ENCODE results near the gene TRAF2. TPM values are rescaled to one million over a fixed set of nuclear protein-coding genes. Genes with fewer than 3 reads are reported as not detected.
A peak's percentile ranks its signal among the peaks of the same experiment; 100 is the strongest.

The TRAF2 gene
- total and polyA plus RNA-seq, 2 of the 13 experiments (the other 11 are each of a cell fraction or from before 2014, with no cell fraction given) = 12.4 to 13.6 TPM

DNA sequence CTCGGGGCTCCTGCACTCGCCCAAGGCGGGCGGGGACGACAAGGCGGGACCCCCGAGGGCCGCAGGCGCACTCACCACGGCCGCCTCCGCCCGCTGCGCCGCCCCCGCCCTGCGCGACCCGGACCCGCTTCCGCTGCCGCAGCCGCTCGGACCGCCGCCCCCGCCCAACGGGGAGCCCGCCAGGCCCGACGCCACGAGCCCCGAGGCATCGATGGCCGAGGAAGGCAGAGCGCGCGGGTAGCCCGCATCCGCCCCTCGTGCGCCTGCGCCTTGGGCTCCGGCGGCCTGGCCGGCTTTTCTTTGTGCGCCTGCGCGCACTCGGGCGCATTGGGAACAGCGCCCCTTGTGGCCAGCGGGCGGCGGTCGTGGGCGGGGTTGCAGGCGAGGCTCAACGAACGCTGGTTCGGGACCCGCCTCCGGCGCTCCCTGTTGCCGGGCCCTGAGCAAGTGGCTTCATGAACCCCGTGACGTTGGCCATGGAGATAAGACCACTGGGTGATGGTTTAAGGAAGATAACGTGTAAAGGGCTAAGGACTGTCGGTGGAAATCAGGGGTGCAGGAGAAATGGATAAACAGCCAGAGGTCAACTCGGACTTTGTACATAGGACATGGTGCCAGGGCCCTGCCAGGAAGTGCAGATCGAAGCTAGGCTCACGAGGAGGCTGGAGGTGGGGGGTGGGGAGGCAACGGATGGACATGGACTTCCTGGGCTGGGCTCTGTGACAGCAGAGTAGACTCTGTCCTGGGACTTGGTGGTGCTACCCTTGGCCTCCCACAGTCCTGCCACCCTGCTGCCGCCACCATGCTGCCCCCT lies 58.4 kb downstream of the TRAF2 start, which contains the start of the genes C8G and FBXW5 (continued):
- TF ChIP-seq, protein P1, sequence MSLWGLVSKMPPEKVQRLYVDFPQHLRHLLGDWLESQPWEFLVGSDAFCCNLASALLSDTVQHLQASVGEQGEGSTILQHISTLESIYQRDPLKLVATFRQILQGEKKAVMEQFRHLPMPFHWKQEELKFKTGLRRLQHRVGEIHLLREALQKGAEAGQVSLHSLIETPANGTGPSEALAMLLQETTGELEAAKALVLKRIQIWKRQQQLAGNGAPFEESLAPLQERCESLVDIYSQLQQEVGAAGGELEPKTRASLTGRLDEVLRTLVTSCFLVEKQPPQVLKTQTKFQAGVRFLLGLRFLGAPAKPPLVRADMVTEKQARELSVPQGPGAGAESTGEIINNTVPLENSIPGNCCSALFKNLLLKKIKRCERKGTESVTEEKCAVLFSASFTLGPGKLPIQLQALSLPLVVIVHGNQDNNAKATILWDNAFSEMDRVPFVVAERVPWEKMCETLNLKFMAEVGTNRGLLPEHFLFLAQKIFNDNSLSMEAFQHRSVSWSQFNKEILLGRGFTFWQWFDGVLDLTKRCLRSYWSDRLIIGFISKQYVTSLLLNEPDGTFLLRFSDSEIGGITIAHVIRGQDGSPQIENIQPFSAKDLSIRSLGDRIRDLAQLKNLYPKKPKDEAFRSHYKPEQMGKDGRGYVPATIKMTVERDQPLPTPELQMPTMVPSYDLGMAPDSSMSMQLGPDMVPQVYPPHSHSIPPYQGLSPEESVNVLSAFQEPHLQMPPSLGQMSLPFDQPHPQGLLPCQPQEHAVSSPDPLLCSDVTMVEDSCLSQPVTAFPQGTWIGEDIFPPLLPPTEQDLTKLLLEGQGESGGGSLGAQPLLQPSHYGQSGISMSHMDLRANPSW (CRISPR knock-in tag; IDR thresholded peaks at IDR 0.05; ENCODE audit: borderline replicate concordance) = no peak; the same call in 1 of the 2 replicates
- TF ChIP-seq, protein P2, sequence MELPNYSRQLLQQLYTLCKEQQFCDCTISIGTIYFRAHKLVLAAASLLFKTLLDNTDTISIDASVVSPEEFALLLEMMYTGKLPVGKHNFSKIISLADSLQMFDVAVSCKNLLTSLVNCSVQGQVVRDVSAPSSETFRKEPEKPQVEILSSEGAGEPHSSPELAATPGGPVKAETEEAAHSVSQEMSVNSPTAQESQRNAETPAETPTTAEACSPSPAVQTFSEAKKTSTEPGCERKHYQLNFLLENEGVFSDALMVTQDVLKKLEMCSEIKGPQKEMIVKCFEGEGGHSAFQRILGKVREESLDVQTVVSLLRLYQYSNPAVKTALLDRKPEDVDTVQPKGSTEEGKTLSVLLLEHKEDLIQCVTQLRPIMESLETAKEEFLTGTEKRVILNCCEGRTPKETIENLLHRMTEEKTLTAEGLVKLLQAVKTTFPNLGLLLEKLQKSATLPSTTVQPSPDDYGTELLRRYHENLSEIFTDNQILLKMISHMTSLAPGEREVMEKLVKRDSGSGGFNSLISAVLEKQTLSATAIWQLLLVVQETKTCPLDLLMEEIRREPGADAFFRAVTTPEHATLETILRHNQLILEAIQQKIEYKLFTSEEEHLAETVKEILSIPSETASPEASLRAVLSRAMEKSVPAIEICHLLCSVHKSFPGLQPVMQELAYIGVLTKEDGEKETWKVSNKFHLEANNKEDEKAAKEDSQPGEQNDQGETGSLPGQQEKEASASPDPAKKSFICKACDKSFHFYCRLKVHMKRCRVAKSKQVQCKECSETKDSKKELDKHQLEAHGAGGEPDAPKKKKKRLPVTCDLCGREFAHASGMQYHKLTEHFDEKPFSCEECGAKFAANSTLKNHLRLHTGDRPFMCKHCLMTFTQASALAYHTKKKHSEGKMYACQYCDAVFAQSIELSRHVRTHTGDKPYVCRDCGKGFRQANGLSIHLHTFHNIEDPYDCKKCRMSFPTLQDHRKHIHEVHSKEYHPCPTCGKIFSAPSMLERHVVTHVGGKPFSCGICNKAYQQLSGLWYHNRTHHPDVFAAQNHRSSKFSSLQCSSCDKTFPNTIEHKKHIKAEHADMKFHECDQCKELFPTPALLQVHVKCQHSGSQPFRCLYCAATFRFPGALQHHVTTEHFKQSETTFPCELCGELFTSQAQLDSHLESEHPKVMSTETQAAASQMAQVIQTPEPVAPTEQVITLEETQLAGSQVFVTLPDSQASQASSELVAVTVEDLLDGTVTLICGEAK (IDR thresholded peaks at IDR 0.05) = no peak
- TF ChIP-seq, protein P2 (CRISPR knock-in tag; IDR thresholded peaks at IDR 0.05) = peak; percentile 72; the same call in 1 of the 2 replicates
- TF ChIP-seq, protein P3, sequence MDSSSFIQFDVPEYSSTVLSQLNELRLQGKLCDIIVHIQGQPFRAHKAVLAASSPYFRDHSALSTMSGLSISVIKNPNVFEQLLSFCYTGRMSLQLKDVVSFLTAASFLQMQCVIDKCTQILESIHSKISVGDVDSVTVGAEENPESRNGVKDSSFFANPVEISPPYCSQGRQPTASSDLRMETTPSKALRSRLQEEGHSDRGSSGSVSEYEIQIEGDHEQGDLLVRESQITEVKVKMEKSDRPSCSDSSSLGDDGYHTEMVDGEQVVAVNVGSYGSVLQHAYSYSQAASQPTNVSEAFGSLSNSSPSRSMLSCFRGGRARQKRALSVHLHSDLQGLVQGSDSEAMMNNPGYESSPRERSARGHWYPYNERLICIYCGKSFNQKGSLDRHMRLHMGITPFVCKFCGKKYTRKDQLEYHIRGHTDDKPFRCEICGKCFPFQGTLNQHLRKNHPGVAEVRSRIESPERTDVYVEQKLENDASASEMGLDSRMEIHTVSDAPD (CRISPR knock-in tag; IDR thresholded peaks at IDR 0.05) = no peak
- TF ChIP-seq FOXK1 (CRISPR knock-in tag; IDR thresholded peaks at IDR 0.05; ENCODE audit: borderline replicate concordance, low read depth) (peak; percentile 35; the same call in 1 of the 2 replicates), SYNCRIP (IDR thresholded peaks at IDR 0.05; ENCODE audit: insufficient read depth, low read depth, low read length) (no peak), MED8 (CRISPR knock-in tag; IDR thresholded peaks at IDR 0.05; ENCODE audit: insufficient replicate concordance) (no peak), KLF15 (CRISPR knock-in tag; IDR thresholded peaks at IDR 0.05; ENCODE audit: borderline replicate concordance) (no peak), HOXA3 (CRISPR knock-in tag; IDR thresholded peaks at IDR 0.05) (peak; percentile 55; the same call in 1 of the 2 replicates), NCOA2 (CRISPR knock-in tag; IDR thresholded peaks at IDR 0.05) (peak; percentile 14; the same call in 1 of the 2 replicates)
- TF ChIP-seq, protein P4, sequence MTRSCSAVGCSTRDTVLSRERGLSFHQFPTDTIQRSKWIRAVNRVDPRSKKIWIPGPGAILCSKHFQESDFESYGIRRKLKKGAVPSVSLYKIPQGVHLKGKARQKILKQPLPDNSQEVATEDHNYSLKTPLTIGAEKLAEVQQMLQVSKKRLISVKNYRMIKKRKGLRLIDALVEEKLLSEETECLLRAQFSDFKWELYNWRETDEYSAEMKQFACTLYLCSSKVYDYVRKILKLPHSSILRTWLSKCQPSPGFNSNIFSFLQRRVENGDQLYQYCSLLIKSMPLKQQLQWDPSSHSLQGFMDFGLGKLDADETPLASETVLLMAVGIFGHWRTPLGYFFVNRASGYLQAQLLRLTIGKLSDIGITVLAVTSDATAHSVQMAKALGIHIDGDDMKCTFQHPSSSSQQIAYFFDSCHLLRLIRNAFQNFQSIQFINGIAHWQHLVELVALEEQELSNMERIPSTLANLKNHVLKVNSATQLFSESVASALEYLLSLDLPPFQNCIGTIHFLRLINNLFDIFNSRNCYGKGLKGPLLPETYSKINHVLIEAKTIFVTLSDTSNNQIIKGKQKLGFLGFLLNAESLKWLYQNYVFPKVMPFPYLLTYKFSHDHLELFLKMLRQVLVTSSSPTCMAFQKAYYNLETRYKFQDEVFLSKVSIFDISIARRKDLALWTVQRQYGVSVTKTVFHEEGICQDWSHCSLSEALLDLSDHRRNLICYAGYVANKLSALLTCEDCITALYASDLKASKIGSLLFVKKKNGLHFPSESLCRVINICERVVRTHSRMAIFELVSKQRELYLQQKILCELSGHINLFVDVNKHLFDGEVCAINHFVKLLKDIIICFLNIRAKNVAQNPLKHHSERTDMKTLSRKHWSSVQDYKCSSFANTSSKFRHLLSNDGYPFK (CRISPR knock-in tag; IDR thresholded peaks at IDR 0.05; ENCODE audit: borderline replicate concordance) = peak; percentile 46; the same call in 1 of the 2 replicates
